Adrenal gland (tissue), 5 donors: Measurements from ENCODE around the gene NXN.

Experiments used
- CTCF ChIP-seq, 6 experiments: fragments of 450-650 bp in 4 of 6; fragments of 200-600 bp in 2 of 6; sonication (generic) in 1 of 6; IDR thresholded peaks; 1 replicate in 5 of 6; 2 replicates in 1 of 6; pipeline versions ENCODE4 v1.5.1 to v1.8.0; 2016 to 2021; ENCODE audit warnings: antibody characterized with exemption in 6 of 6, mild to moderate bottlenecking in 2 of 6, moderate library complexity in 1 of 6
- POLR2A ChIP-seq, 2 donors: fragments of 450-650 bp; IDR thresholded peaks; one replicate each; pipeline ENCODE4 v1.6.1; 2017; ENCODE audit warnings: antibody characterized with exemption in 2 of 2, mild to moderate bottlenecking in 2 of 2, moderate library complexity in 1 of 2
- donor health status: DM: no; HTN: no; CAD: no.

- TF ChIP-seq CTCF (IDR thresholded peaks at IDR 0.05) = no peak
- no peak for TF ChIP-seq POLR2A (IDR thresholded peaks at IDR 0.05)
These were observed 30.5 kb upstream of the NXN start for GRCh38 chr17:1010086-1010450.
